LNCaP clone FGC (cell line): ENCODE data around the gene TMX1.
A peak's percentile ranks its signal among the peaks of the same experiment; 100 is the strongest.

ENCODE experiments used
- DNase-seq: peaks from one replicate; pipeline ENCODE4 v3.0.0-alpha.2; 2011; ENCODE audit warnings: low read depth
- H3K4me3 ChIP-seq: 2 replicates; pipeline ENCODE4 v1.5.1; 2011; ENCODE audit warnings: mild to moderate bottlenecking, low read depth, low read length, control low read depth
- CTCF ChIP-seq: IDR thresholded peaks from 2 replicates; pipeline ENCODE4 v1.5.1; 2012; ENCODE audit warnings: mild to moderate bottlenecking; ENCODE audit not compliant: control insufficient read depth, insufficient read depth; ENCODE audit errors: extremely low read depth

The TMX1 gene, protein sequence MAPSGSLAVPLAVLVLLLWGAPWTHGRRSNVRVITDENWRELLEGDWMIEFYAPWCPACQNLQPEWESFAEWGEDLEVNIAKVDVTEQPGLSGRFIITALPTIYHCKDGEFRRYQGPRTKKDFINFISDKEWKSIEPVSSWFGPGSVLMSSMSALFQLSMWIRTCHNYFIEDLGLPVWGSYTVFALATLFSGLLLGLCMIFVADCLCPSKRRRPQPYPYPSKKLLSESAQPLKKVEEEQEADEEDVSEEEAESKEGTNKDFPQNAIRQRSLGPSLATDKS

GRCh38 chr14:51239813-51240803 lies at the start of gene TMX1:
TSS of gene TMX1 (plus strand) at chr14:51240247. CDS start at chr14:51240293, 46 bp downstream.
- peak within 1 kb of the TSS; percentile 71 for H3K4me3 ChIP-seq
- DNase-seq: peak; percentile 96
- no peak for TF ChIP-seq CTCF

- no peak for DNase-seq
Measured at GRCh38 chr14:51201890-51202289, 38.2 kb upstream of the TMX1 start.

DNA sequence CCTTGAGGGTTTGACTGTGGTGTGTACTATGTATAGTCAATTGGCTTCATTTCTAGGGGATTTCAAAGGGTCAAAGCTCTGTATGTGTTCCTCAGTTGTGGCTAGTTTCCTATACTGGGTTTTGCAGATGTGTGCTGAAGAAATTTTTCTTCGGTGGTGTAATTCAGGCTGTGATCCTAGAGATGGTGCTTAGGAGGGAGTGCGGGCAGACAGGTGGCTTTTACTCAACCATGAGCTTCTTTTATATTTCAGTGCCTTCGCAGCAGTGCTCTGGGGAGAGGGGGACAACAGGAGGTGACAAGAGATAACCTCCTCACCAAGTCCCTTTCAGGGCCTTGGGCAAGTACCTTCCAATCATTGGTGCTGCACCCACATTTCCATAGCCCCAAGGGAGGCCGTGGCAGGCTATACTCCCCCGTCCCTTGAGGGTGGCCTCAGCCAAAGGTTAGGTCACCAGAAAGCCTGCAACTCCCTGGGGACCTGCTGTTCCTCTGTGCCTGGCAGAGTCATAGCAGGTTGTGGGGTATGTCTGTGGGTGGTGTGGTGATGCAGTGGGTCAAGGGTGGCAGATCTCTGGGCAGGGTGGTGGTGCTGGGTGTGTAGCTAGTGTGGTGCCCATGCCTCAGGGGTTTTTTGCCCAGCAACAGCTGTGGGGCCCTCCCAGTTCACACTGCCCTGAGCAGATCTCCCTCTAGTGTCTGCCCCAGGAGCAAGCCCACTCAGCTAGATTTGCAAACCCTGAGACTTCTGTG lies 37.0 kb upstream of the TMX1 start:
- no peak for TF ChIP-seq CTCF
- no peak overlapping the region for H3K4me3 ChIP-seq

More at GRCh38 chr14:51201890-51202289, 38.2 kb upstream of the TMX1 start:
- TF ChIP-seq CTCF: no peak
- H3K4me3 ChIP-seq: no peak overlapping the region

GRCh38 chr14:51203881-51204280 lies 36.2 kb upstream of the TMX1 start:
- no peak for TF ChIP-seq CTCF
- H3K4me3 ChIP-seq: no peak overlapping the region
- DNase-seq: no peak

More for the DNA sequence above, 37.0 kb upstream of the TMX1 start:
- no peak for DNase-seq

DNA sequence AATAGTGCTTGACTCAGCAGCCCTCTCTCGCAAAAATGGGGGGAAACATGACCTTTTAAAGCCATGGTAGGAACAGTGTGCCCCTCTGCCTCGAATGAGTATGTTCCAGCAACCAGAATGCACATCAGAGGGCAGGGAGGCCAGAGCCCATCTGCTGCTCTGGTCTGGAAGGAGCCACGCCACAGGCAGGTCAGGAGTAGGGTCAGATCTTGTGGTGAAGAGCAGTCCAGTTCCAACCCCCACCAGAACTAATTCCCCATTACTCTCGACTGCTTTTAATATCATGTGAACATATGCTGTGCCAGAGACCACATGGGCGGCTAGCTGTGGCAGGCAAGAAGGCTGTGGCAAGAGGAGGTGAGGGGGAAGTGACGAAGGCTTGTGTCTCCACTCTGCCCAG lies 34.6 kb upstream of the TMX1 start:
- no peak for DNase-seq
- no peak overlapping the region for H3K4me3 ChIP-seq
- no peak for TF ChIP-seq CTCF

- no peak overlapping the region for H3K4me3 ChIP-seq
- no peak for DNase-seq
- TF ChIP-seq CTCF: no peak
Measured at GRCh38 chr14:51206462-51206861, 33.6 kb upstream of the TMX1 start.
